22Rv1 (cell line): Measurements from ENCODE around the gene ANAPC1.

ENCODE experiments used
- H3K27ac ChIP-seq: fragments of 450-650 bp; 2 replicates; pipeline ENCODE4 v1.5.1; 2017
- ZFX ChIP-seq: fragments of 450-650 bp; IDR thresholded peaks from 2 replicates; pipeline ENCODE4 v1.6.1; 2017; ENCODE audit warnings: antibody characterized with exemption, borderline replicate concordance
- TF ChIP-seq, protein P1 (sequence below): fragments of 450-650 bp; IDR thresholded peaks from 2 replicates; pipeline ENCODE4 v1.5.1; 2017; ENCODE audit warnings: mild to moderate bottlenecking

ANAPC1 gene

DNA sequence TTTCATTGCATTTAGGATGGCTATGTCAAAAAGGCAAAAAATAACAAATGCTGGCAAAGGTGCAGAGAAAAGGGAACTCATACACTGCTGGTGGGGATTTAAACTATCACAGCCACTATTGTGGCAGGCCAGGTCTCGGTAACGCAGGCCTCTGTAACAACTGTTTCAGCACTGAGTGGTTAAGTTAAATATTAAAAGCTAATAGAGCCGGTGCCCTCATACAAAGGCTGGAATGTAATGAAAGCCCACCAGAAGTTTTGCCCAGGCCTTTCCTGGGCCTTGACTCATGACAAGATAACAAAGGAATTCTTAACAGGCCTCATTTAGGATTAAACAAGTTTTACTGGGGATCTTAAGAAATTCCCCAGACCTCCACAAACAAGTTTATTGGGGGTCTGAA is 25.1 kb upstream of the ANAPC1 start:
- H3K27ac ChIP-seq: peak overlapping the region; percentile 35
- TF ChIP-seq, protein P1, sequence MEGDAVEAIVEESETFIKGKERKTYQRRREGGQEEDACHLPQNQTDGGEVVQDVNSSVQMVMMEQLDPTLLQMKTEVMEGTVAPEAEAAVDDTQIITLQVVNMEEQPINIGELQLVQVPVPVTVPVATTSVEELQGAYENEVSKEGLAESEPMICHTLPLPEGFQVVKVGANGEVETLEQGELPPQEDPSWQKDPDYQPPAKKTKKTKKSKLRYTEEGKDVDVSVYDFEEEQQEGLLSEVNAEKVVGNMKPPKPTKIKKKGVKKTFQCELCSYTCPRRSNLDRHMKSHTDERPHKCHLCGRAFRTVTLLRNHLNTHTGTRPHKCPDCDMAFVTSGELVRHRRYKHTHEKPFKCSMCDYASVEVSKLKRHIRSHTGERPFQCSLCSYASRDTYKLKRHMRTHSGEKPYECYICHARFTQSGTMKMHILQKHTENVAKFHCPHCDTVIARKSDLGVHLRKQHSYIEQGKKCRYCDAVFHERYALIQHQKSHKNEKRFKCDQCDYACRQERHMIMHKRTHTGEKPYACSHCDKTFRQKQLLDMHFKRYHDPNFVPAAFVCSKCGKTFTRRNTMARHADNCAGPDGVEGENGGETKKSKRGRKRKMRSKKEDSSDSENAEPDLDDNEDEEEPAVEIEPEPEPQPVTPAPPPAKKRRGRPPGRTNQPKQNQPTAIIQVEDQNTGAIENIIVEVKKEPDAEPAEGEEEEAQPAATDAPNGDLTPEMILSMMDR: no peak
- no peak for TF ChIP-seq ZFX

DNA sequence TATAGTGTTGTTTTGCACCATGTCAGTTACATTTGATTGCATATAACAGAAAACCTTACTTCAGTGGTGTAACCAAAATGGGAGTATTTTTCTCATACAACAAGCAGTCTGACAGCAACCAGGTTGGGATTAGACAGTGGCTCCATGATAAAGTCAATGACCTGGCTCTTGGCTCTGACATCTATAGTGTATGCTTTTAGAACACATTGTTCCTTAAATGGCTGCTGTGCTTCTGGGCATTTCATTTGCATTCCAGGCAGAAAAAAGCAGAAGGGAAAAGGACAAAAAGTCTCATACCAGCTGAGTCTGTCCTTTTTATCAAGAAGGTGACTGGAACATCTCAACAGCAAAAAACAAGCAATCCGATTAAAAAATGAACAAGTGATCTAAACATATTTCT is 24.6 kb upstream of the ANAPC1 start:
- no peak for TF ChIP-seq ZFX
- TF ChIP-seq, protein P1: no peak
- H3K27ac ChIP-seq: peak overlapping the region; percentile 35

DNA sequence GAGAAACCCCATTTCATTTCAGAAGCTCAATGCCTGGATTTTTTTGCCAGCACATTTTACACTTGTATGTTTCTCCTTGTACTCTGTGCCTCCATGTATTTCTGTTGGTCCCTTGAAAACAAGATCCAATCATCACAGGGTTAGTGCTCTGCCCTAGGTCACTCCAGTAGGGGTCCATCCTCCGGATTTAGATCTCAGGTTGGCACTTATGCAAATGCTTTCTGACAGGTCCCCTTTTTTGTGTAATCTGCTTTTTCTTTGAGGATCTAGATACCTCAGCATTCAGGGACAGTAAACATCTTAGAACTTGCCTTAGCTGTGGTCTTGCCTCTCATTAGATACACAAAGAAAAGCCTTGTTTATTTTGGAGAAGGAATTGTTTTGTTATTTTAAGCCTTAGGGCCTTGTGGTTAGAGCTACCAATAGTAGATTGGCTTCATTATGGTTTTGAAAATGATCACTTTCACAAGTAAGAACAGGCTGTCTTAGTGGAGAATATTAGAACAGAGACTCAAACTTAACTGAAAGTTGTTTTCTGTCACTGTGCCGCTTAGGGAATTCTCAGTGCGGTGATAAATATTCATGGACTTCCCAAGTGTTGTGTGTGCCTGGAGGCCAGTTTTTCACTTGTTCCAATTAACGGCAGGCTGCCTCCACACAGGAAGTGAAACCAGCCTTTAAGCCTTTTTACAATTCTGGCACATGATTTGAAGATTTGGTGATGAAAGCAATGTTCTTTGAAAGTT is 22.2 kb upstream of the ANAPC1 start:
- no peak for TF ChIP-seq ZFX
- TF ChIP-seq, protein P1: no peak
- H3K27ac ChIP-seq: peak overlapping the region; percentile 66

DNA sequence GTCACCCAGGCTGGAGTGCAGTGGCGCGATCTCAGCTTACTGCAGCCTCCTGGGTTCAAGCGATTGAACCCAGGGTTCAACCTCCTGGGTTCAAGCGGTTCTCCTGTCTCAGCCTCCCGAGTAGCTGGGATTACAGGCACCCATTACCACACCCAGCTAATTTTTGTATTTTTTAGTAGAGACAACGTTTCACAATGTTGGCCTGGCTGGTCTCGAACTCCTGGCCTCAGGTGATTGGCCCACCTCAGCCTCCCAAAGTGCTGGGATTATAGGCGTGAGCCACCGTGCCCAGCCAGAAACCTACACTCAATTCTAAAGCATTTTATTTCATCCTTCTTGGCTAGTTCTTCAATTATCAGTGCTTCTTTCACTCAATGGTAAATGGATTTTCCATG is 21.5 kb upstream of the ANAPC1 start:
- H3K27ac ChIP-seq: peak overlapping the region; percentile 66

DNA sequence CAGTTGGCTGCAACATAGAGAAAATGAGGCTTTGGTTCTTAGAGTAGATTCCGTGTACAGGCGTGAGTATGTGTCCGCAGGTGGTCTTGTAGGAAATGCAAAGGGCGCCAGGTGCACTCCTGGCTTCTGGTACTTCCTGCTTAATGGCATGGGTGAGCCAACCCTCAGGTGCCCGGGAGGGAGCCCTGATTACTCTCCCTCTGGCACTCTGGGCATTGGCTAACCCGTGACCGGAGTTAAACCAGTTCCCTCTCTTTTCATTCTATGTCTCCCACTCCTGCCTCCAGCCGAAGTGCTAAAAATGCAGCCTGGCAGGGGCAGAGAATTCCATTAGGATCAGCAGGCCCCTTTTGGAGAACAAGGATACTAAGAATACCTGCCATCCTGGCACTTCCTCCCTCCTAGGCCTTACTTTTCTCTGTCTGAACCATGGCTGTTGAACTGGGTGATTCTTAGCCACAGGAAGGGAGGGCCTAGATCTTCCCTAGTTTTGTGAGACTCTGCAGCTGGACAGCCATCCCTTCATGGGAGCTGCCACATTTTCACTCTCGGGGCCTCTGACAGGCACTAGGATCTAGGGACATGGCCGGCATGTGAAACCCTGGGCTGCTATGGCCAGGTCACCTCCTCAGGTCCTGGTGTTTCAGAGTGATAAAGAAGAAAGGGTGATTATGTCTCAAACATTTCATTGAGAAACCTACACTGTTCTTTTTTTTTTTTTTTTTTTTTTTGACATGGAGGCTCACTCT is 20.9 kb upstream of the ANAPC1 start:
- no peak overlapping the region for H3K27ac ChIP-seq
- TF ChIP-seq, protein P1: no peak
- no peak for TF ChIP-seq ZFX

DNA sequence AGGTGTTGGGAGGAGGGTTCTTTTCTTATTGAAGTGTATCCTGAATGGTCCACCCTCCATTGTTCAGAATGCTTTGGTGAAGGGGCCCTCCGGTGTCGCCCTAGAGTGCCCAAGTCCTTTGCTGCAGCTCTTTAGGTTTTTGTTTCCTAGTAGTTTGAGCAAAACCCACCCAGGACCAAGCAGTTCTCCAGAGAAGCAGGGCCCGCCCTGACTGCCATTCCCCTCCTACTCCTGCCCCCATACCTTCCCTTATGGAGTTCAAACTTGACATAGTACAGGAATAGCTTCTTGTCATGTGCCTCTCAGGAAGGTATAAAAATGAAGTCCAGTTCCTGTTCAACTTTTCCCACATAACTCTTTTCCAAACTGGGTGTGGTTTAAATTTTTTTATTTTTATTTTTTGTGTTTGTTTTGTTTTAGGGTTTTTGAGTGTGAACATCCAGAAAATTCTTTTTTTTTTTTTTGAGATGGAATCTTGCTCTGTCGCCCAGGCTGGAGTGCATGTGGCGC is 20.0 kb upstream of the ANAPC1 start:
- H3K27ac ChIP-seq: no peak overlapping the region
- TF ChIP-seq, protein P1: no peak
- TF ChIP-seq ZFX: no peak

DNA sequence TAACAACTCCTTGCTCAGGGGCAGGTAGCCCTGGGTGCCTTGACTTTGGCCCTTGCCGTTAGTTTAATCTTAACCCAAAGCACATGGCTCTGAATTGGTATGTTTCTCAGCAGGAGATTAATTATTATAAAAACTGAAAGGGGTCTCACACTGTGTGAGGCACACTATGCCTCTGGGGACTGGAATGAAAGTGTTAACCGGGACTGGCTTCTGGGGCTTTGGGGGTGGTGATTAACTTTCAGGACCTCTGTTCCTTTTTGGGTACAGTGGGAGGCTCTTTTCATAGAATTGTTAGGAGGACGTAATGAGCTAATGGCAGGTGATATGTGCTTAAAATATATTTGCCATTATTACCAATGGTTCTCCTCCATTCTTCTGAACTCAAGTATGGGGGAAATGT is 19.5 kb upstream of the ANAPC1 start:
- H3K27ac ChIP-seq: no peak overlapping the region
- no peak for TF ChIP-seq ZFX
- TF ChIP-seq, protein P1: no peak
